GM19372 (cell line): ENCODE results near the gene FYN.

Experiments
- ATAC-seq: cut with Tn5 transposase; IDR thresholded peaks from one replicate; pipeline ENCODE4 v1.9.1; 2021; ENCODE audit warnings: mild to moderate bottlenecking, low read depth, moderate library complexity; ENCODE audit not compliant: unreplicated experiment

The FYN gene

GRCh38 chr6:111759836-111760785 is 113.1 kb downstream of the FYN start:
- no peak for ATAC-seq

GRCh38 chr6:111759331-111759835 is 113.9 kb downstream of the FYN start:
- no peak for ATAC-seq

DNA sequence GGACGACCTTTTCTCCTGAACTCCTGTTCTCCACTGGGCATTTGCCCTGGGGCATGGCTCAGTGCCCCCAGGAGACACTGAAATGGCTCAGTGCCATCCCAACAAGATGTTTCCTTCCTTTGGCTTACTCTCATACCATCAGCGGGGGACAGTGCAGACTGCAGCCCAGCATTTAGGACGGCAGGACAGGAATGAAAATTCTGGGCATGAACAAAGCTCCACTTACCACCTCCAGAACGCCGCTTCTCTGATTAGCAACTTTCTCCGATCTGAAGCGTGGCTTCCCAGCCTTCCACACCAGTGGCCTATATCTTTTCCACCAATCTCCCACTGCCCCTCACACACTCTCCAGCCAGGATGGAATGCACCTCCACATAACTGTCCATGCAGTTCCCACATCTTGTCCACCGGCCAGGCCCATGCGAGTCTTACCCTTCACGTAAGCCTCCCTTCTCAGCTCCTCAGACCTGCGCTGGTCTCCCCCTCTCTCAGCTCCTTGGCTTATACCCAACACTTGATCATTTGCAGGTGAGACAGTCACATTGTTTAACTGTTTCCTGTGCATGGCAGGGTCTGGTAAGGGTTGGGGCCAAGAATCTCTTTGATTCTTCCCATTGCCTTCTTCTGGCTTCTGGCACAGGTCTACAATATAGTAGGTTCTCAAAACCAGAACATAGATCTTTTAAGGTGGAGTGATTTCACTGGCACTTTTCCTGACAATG is 114.5 kb downstream of the FYN start:
- ATAC-seq = no peak

GRCh38 chr6:111757342-111757741 is 115.9 kb downstream of the FYN start:
- no peak for ATAC-seq

DNA sequence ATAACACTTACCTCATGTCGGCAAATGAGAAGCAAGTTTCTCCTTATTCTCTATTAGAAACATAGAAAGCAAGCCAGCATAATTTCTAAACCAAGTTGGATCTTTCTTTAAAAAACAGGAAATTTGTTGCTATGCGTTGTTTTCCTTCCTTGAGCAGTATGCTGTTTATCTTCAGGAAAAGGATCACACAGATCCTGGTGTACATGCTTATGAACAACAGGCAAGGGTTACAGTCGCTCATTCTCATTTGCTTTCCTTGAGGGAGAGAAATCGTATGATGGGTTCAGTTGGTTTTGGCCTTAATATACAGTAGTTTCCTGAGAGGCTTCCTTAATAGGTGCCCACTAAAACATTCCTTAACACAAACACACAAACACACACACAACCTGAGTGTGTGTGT is 118.8 kb downstream of the FYN start:
- ATAC-seq = no peak

DNA sequence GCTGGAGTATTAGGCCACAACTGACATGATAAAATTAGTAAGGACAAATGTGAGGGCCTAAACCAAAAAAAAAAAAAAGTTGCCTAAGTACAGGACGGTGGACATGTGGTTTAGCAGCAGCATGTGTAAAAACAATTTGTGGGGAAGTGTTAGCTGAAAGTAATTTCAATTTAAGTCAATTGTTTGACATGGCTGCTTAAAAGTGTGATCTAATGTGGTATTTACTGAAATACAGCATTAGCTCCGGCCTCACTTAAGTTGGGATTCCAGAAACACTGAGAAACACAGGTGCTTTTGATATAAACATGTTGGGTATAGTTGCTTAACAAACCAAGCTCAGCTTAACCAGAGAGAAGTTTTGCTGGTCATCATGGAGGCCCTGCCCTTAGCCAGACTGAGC is 119.7 kb downstream of the FYN start:
- ATAC-seq = no peak

DNA sequence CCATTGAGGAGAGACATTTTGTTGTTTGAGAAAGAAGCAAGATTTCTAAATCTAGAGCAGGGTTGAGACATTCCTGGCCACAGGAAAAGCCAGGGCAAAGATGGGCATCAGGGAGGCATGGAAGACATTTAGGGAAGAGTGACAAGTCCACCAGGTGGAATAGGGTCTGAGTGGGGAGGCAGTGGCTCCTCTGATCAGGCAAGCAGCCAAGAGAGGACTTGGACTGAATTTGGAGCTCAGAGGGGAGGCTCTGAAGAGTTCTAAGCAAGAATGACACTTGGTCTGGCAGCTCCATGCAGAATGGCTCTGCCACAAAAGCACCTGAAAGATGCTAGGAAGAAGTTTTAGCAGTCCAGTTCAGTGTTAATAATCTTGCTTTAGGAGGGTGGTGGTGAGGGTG is 120.8 kb downstream of the FYN start:
- ATAC-seq = no peak

DNA sequence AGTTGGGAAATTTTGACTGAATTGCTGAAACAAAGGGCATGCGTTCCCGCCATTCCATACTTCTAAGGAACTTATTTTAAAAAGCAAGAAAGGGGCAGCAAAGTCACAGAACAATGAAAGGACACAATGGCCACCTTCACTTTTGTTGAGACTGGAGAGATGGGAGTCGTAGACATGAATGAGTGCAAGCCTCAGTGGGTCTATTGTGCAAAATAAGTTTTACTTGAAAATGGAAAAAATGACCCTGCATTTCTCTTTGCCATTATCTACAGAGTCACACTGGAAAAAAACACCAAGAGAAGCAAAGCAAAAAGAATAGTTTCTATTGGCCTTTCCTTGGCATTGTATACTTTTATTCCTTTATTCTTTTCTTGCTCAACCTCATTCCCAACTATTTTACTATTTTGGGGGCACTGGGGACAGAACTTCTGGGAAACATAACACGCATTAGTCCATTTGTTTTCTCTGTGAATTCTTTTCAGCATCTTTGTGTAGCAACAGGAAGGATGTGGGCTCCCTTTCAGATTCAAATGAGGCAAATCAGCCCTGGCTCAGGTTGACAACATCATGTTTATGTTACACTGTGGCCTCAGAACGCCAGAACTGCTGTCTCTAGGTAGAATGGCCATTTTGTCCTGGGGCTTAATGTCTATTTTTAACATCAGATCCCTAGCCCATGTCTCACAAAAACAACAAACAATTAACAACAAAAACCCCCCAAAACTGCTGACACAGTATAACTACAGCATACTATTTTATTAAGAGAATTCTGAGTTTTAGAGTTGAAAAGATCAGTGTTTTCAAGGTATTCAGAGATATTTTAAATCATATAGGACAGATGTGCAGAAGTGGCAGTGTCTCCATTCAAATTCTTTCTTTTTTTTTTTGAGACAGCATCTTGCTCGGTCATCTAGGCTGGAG is 122.2 kb downstream of the FYN start:
- ATAC-seq = peak; percentile 90

GRCh38 chr6:111750153-111750552 is 123.1 kb downstream of the FYN start:
- no peak for ATAC-seq

- ATAC-seq = no peak
Observed at GRCh38 chr6:111748231-111748647, 125.0 kb downstream of the FYN start.

GRCh38 chr6:111747829-111748228 is 125.4 kb downstream of the FYN start:
- no peak for ATAC-seq

- ATAC-seq = no peak
Observed at GRCh38 chr6:111747396-111747795, 125.9 kb downstream of the FYN start.

- no peak for ATAC-seq
Observed at GRCh38 chr6:111746983-111747382, 126.3 kb downstream of the FYN start.

DNA sequence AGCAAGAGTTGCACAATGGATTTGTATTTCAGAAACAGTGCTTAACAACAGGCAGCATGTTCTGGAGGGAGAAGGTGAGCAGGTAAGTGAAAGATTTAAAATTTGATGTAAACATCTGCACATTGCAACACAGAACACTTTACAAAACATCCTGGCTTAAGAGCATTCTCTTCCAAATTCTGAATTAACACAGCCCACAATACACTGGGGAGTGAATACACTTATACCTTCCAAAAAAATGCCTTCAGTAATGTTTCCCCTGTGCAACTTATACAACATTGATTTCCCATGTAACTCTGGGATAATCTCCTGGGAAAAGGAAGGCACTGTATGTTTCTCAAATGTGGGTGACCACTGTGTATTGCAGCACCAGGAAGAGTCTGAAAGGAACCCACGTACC is 127.6 kb downstream of the FYN start:
- no peak for ATAC-seq

DNA sequence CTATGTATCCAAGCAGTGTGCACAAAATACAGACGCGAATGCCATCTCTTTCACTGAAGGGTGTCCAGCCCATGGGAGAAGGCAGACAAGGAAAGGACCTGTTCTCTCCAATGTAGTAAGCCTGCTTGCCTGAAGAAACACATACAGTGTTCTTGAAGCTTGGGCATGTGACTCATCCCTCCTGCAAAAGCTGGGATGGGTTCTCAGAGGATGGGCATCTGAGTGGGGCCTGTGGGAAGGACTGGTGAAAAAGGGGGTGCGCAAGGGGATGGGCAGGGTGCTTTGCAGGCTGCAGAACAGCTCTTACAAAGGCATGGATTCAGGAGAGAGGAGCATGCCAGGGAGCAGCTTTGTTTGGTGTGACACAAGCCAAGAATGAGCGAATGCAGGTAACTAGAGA is 128.1 kb downstream of the FYN start:
- no peak for ATAC-seq

DNA sequence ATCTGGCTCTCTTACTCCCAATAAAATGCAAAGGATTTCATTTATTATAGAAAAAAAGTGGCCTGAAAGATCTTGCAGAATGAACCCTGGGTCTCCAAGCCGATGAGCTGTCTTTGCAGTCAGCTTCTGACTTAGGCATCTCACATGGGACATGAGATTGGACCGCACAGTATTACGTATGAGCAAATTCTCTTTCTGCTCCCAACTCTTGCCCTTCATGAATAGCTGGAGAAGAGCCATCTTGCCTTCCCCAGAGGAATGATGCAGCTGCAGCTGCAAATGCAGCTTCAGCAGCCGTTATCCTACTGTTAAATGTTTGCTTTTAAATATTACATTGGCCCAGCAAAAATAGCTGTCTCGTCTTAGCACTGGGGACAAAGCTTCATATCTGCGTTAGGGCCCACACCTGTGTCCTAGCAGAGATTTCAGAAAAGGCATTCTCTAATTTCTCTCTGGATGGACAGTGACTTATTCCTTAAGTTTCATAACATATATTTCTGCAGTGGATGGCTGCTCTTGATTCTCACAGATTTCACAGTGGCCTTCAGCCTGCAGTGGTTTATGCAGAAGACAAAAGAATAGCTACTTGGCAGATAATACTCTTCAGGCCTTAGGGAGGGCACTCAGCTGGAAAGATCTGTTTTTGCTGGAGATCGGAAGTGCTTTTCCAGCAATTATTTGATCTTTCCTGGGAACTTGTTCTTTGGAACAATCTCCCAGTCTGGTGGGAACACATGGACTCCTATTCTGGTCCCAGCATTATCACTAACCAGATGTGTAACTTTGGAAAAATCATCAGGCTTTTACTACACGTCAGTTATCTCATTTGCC is 129.2 kb downstream of the FYN start:
- no peak for ATAC-seq

GRCh38 chr6:111743360-111743759 is 129.9 kb downstream of the FYN start:
- no peak for ATAC-seq

GRCh38 chr6:111741177-111741952 is 131.9 kb downstream of the FYN start:
- peak; percentile 63 for ATAC-seq

GRCh38 chr6:111740506-111740905 is 132.7 kb downstream of the FYN start:
- ATAC-seq = no peak
